Activated naive CD8-positive, alpha-beta T cell treated with anti-CD3 and anti-CD28 coated beads for 36 hours (primary cell): ENCODE results near the gene COX10. TPM values are rescaled to one million over a fixed set of nuclear protein-coding genes. Genes with fewer than 3 reads are reported as not detected.

ENCODE experiments used
- DNase-seq: peaks from one replicate; pipeline ENCODE4 v3.0.0; 2021
- H3K27ac Mint-ChIP-seq: one replicate; pipeline ENCODE4 v1.8.0; 2022; ENCODE audit warnings: mild to moderate bottlenecking, moderate library complexity, mixed read lengths
- H3K27me3 Mint-ChIP-seq: one replicate; pipeline ENCODE4 v1.8.0; 2022; ENCODE audit warnings: mild to moderate bottlenecking, mixed read lengths
- H3K36me3 Mint-ChIP-seq: one replicate; pipeline ENCODE4 v1.8.0; 2021; ENCODE audit warnings: mild to moderate bottlenecking, mixed read lengths
- H3K4me1 Mint-ChIP-seq: one replicate; pipeline ENCODE4 v1.8.0; 2021; ENCODE audit warnings: mixed read lengths
- H3K4me3 Mint-ChIP-seq: one replicate; pipeline ENCODE4 v1.8.0; 2022; ENCODE audit warnings: mild to moderate bottlenecking, moderate library complexity, mixed read lengths
- H3K9me3 Mint-ChIP-seq: one replicate; pipeline ENCODE4 v1.8.0; 2022; ENCODE audit warnings: mixed read lengths
- total RNA-seq, 2 experiments: library from RNA; stranded (reverse); gene quantifications; one replicate each; pipeline ENCODE4 v1.2.3, GENCODE V29; 2021

COX10 gene
- total RNA-seq, 2 experiments from 2014 or later, result 29.6 to 29.7 TPM

DNA sequence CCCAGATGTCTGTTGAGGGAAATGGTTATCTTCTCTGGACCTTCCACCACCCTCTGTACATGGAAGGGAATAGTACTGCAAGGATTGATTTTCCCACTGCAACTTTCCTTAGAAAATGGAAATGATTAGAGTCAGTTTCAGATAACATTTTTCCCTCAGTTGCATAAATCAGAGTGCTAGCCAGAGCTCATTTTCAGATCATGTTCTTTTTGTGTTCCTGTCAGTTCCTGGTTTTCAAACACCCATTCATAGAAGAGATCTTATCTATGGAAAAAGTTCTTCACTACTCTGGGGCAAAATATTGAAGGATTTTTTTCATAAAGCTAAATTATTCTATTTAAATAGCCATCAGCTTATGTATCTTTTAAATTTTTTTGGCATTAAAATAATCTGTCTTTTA, 11.7 kb upstream of the COX10 start:
- DNase-seq, result no peak
- H3K27ac Mint-ChIP-seq, result no peak overlapping the region
- no peak overlapping the region for H3K4me3 Mint-ChIP-seq
- peaks cover 5% of the 10 kb centered on the region for H3K9me3 Mint-ChIP-seq
- H3K36me3 Mint-ChIP-seq, result peaks cover 61% of the 10 kb centered on the region
- peaks cover 8% of the 10 kb centered on the region for H3K4me1 Mint-ChIP-seq
- H3K27me3 Mint-ChIP-seq, result no peaks in the 10 kb centered on the region

GRCh38 chr17:14058051-14058450, 11.3 kb upstream of the COX10 start:
- Mint-ChIP-seq H3K27ac (no peak overlapping the region), H3K4me1 (peaks cover 8% of the 10 kb centered on the region), H3K36me3 (peaks cover 66% of the 10 kb centered on the region), H3K4me3 (no peak overlapping the region), H3K27me3 (no peaks in the 10 kb centered on the region), H3K9me3 (peaks cover 5% of the 10 kb centered on the region)
- DNase-seq, result no peak

- no peaks in the 10 kb centered on the region for H3K27me3 Mint-ChIP-seq
- no peak overlapping the region for H3K27ac Mint-ChIP-seq
Observed at GRCh38 chr17:14060706-14061105, 8.6 kb upstream of the COX10 start.

DNA sequence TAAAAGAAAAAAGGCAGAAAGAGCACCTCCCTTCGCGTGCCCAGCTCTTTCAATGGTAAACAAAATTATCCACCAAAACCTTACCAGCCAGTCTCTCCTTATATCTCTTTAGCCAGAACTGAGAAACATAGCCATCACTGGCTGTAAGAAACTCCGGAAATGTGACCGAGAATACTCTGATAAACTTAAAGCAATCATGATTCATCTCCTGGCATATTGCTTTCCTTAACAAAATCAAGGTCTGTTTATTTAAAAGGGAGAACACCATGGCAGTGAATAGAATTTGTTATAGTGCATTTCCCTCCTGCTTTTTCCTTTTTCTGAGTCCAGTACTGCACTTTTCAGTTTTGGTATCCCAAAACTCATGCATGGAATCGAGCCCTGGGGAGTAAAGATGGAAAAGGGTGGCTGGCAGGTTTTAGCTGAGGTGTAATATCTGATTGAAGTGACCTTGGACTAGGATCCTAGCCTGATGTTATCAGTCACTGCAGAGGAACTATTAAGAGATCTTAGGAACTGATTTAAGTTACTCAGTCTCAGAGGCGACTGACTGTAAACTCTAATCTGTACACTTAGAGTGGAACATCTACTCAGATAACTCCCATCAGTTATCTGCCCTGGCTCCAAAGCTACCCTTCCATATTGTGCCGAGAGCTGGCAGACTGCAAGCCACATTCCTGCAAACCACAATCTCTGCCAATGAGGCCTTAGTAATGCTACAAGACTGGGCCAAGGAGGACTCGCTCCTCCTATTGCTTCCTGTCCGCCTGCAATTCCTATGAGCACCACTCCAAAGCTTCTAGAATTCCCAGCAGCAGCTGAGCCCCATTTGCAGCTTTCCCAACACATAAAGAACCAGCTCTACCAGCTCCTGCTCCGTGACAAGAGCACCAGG, 7.4 kb upstream of the COX10 start:
- Mint-ChIP-seq H3K4me1 (peaks cover 10% of the 10 kb centered on the region), H3K27me3 (no peaks in the 10 kb centered on the region), H3K4me3 (no peak overlapping the region), H3K36me3 (peaks cover 75% of the 10 kb centered on the region), H3K27ac (no peak overlapping the region), H3K9me3 (peaks cover 8% of the 10 kb centered on the region)
- no peak for DNase-seq

More at GRCh38 chr17:14060706-14061105, 8.6 kb upstream of the COX10 start:
- no peak for DNase-seq
- Mint-ChIP-seq H3K36me3 (peaks cover 74% of the 10 kb centered on the region), H3K9me3 (peaks cover 5% of the 10 kb centered on the region), H3K4me1 (peaks cover 10% of the 10 kb centered on the region), H3K4me3 (no peak overlapping the region)

- peaks cover 3% of the 10 kb centered on the region for H3K9me3 Mint-ChIP-seq
- no peak for DNase-seq
- H3K27ac Mint-ChIP-seq, result no peak overlapping the region
- no peak overlapping the region for H3K4me3 Mint-ChIP-seq
- peaks cover 31% of the 10 kb centered on the region for H3K4me1 Mint-ChIP-seq
- peaks cover 50% of the 10 kb centered on the region for H3K36me3 Mint-ChIP-seq
- no peaks in the 10 kb centered on the region for H3K27me3 Mint-ChIP-seq
Observed at GRCh38 chr17:14067347-14067746, 2.0 kb upstream of the COX10 start.

GRCh38 chr17:14068542-14069250, 608 bp upstream of the COX10 start:
- H3K36me3 Mint-ChIP-seq, result peaks cover 45% of the 10 kb centered on the region
- no peaks in the 10 kb centered on the region for H3K27me3 Mint-ChIP-seq
- peak overlapping the region; percentile 95 for H3K4me3 Mint-ChIP-seq
- H3K4me1 Mint-ChIP-seq, result peaks cover 37% of the 10 kb centered on the region
- peak overlapping the region; percentile 95 for H3K27ac Mint-ChIP-seq
- H3K9me3 Mint-ChIP-seq, result peaks cover 3% of the 10 kb centered on the region
- no peak for DNase-seq

DNA sequence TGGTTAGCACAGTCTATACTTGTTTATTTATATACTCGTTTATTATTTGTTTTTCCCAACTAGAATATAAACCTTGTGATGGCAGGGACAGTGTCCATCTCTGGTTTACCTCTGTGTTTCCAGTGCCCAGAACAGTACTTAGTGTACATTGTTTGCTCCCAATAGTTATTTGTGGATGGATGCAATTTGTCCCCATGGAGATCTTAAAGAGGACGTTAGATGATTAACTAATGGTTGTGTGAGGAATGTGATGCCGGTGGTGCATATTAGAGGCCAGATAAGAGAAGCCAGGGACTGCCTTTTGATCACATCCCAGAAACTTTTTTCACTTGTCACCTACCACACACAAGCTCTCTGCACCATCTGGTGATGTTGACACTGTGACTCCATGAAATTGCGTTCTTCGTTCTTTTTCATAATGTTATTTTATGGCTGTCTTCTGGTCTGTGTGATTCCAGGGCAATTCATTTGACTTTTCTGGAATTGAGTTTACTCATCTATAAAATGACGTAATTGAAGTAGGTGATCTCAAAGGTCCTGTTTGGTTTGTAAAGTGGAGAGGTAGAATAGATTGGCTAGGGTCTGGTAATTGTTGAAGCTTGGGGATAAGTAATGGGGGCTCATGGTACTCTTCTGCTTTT, 1.2 kb downstream of the COX10 start:
- no peak for DNase-seq
- Mint-ChIP-seq H3K4me3 (peak overlapping the region; percentile 95), H3K27ac (peak overlapping the region; percentile 1), H3K4me1 (peaks cover 34% of the 10 kb centered on the region), H3K27me3 (no peaks in the 10 kb centered on the region), H3K36me3 (peaks cover 39% of the 10 kb centered on the region), H3K9me3 (peaks cover 3% of the 10 kb centered on the region)

- Mint-ChIP-seq H3K9me3 (no peaks in the 10 kb centered on the region), H3K27me3 (no peaks in the 10 kb centered on the region), H3K4me1 (peaks cover 32% of the 10 kb centered on the region), H3K36me3 (peaks cover 30% of the 10 kb centered on the region), H3K27ac (no peak overlapping the region), H3K4me3 (no peak overlapping the region)
- no peak for DNase-seq
Observed at GRCh38 chr17:14072881-14073280, 3.6 kb downstream of the COX10 start.

GRCh38 chr17:14078027-14078426, 8.7 kb downstream of the COX10 start:
- no peak for DNase-seq
- no peaks in the 10 kb centered on the region for H3K9me3 Mint-ChIP-seq
- H3K27me3 Mint-ChIP-seq, result no peaks in the 10 kb centered on the region
- no peak overlapping the region for H3K4me3 Mint-ChIP-seq
- peaks cover 9% of the 10 kb centered on the region for H3K4me1 Mint-ChIP-seq
- H3K36me3 Mint-ChIP-seq, result peaks cover 28% of the 10 kb centered on the region
- no peak overlapping the region for H3K27ac Mint-ChIP-seq

DNA sequence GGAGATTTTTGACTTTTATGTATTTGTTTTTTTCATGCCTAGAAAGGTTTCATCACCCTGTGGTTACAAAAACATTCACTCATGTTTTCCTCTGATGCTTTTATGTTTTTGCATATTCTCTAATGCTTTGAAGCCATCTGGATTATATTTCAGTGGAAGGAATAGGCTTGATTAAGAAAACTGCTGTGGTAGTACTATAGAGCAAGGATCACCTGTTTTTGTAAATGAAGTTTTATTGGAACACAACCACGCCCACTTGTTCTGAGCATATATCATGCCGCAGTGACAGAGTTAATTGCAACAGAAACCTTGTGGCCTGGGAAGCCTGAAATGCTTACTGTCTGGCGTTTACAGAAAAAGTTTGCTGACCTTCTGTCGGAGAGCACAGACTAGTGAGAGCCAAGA, 11.5 kb downstream of the COX10 start:
- Mint-ChIP-seq H3K4me1 (peaks cover 8% of the 10 kb centered on the region), H3K4me3 (no peak overlapping the region), H3K27me3 (no peaks in the 10 kb centered on the region), H3K27ac (no peak overlapping the region), H3K36me3 (peaks cover 25% of the 10 kb centered on the region), H3K9me3 (no peaks in the 10 kb centered on the region)
- DNase-seq, result no peak

GRCh38 chr17:14082848-14083247, 13.5 kb downstream of the COX10 start:
- H3K9me3 Mint-ChIP-seq, result no peaks in the 10 kb centered on the region
- H3K27ac Mint-ChIP-seq, result no peak overlapping the region
- H3K4me1 Mint-ChIP-seq, result peaks cover 18% of the 10 kb centered on the region
- peaks cover 29% of the 10 kb centered on the region for H3K36me3 Mint-ChIP-seq
- H3K4me3 Mint-ChIP-seq, result no peak overlapping the region
- no peaks in the 10 kb centered on the region for H3K27me3 Mint-ChIP-seq
- DNase-seq, result no peak

- Mint-ChIP-seq H3K4me3 (no peak overlapping the region), H3K4me1 (peaks cover 35% of the 10 kb centered on the region), H3K36me3 (peaks cover 30% of the 10 kb centered on the region), H3K9me3 (no peaks in the 10 kb centered on the region), H3K27ac (no peak overlapping the region), H3K27me3 (no peaks in the 10 kb centered on the region)
- DNase-seq, result no peak
Observed at GRCh38 chr17:14084955-14085354, 15.7 kb downstream of the COX10 start.

DNA sequence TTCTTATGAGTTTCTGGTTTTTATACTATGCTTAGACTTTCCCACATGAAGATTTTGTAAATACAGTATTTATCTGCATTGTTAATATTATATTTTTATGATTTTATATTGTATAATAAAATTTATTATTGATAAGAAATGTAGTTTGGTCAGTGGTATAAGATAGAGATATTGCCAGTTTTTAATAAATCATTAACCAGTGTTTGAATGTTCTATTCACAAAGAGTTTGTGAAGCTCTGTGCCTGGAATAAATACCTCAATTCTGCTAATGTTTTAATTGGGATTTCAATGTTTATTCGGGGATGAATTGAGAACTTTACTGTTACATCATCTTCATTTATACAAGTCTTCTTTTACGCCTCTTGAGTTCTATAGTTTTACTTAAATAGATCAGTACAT, 16.9 kb downstream of the COX10 start:
- Mint-ChIP-seq H3K9me3 (no peaks in the 10 kb centered on the region), H3K4me1 (peaks cover 41% of the 10 kb centered on the region), H3K27ac (no peak overlapping the region), H3K27me3 (no peaks in the 10 kb centered on the region), H3K4me3 (no peak overlapping the region), H3K36me3 (peaks cover 27% of the 10 kb centered on the region)
- DNase-seq, result no peak

DNA sequence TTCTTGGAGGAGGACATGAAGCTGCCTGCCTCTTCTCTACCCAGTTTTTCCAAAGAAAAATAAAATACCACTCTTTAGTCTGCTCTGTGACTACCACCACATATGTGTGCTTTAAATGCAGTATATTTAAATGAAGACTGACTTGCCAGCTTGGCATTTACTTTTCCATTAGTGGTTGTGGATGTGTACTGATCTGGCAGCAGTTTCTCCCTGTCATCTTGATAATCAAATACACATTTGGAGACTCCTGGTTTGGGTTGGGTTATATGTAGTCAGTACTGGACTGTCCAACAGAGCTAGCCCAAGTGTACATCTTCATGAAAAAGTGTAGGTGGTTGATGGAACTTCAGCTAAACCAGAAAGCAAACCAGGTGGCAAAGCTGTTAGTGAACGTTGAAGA, 19.9 kb downstream of the COX10 start:
- DNase-seq, result no peak
- Mint-ChIP-seq H3K27me3 (no peaks in the 10 kb centered on the region), H3K4me3 (no peak overlapping the region), H3K36me3 (peaks cover 27% of the 10 kb centered on the region), H3K4me1 (peaks cover 51% of the 10 kb centered on the region), H3K27ac (no peak overlapping the region), H3K9me3 (no peaks in the 10 kb centered on the region)

DNA sequence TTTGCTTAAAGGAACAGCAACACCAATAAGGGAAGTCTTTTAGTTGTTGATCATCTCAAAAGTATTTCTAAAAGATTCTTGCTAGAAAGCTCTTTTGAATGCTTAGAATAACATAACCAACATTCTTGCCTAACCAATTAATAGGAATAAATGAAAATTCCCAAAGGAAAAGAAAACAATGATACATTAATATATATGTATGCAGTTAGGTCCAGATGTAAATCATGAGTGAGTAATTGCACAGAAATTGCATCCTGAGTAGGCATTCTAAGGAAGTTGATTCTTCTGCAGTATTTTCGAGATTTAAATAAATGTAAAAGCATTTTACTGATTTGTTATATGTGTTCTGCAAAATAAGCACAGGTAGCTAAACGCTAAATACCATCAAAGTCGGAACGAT, 22.1 kb downstream of the COX10 start:
- H3K4me3 Mint-ChIP-seq, result no peak overlapping the region
- H3K4me1 Mint-ChIP-seq, result peaks cover 56% of the 10 kb centered on the region
- no peak for DNase-seq
- no peak overlapping the region for H3K27ac Mint-ChIP-seq
- no peaks in the 10 kb centered on the region for H3K9me3 Mint-ChIP-seq
- no peaks in the 10 kb centered on the region for H3K27me3 Mint-ChIP-seq
- peaks cover 35% of the 10 kb centered on the region for H3K36me3 Mint-ChIP-seq
